Cardiac fibroblast (primary cell): ENCODE measurements around the gene SF3B2.

Experiments used
- DNase-seq, 2 donors: peaks; one replicate each; pipeline versions ENCODE4 v3.0.0 to v3.0.0-alpha.2; 2010; ENCODE audit warnings: low read depth in 2 of 2
- H3K4me3 ChIP-seq, 2 donors: replicated peaks in 1 of 2; 1 replicate in 1 of 2; 2 replicates in 1 of 2; pipeline ENCODE4 v1.5.1; 2011; ENCODE audit warnings: low read depth in 2 of 2, low read length in 2 of 2, mild to moderate bottlenecking in 2 of 2, moderate library complexity in 1 of 2
- CTCF ChIP-seq: IDR thresholded peaks from one replicate; pipeline ENCODE4 v1.5.1; 2011; ENCODE audit warnings: low read depth, mild to moderate bottlenecking, low read length, inconsistent platforms

The SF3B2 gene

DNA sequence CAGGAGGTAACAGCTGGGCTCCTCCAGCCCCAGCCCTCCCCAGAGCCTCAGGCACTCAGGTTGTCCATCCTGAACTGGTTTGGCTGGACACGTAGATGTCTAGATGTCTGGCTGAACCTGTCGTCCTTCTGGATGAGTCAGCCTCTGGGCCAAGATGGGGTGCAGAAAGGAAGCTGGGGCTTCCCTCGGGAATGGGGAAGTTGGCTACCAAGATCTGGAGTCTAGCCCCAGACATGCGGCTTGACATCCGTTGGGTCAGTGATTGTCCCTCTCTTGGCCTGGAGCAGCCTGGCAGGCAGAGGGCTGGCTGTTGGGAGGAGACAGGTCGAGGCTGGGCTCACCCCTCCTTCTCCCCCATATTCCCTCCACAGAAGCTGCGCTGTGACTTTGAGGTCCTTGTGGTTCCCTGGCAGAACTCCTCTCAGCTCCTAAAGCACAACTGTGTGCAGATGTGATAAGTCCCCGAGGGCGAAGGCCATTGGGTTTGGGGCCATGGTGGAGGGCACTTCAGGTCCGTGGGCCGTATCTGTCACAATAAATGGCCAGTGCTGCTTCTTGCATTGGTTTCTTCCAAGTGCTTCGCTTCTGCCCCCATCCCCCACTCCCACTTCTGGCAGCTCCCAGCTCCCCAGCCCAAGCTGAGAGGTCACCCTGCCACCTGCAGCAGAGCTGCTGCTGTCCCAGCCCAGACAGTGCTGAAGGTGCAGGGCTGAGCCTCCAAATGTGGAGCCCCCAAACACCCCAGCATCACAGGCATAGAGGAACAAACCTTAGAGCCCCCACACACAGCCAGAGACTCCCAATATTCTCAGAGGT lies 39.0 kb upstream of the SF3B2 start:
- H3K4me3 ChIP-seq = no peak overlapping the region
- TF ChIP-seq CTCF = no peak
- no peak for DNase-seq

DNA sequence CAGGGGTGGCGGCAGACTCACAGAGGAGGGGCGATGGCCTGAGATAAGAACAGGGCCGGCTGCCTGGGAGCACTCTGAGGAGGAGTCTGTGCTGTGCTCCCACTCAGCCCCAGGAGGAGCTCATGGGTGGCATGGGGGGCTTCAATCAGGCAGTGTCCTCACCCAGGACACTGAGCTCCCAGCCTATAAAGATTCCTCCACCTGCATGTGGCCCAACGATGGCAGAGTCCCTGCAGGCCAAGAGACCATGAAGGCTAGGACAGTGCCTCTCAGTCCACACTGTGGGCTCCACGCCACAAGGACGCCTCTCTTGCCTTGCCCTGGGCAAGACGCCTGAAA lies 38.4 kb upstream of the SF3B2 start:
- no peak for DNase-seq
- no peak overlapping the region for H3K4me3 ChIP-seq
- TF ChIP-seq CTCF = no peak

- H3K4me3 ChIP-seq = no peak overlapping the region
- peak in 1 of 2 donors; percentile 14 for DNase-seq
- TF ChIP-seq CTCF = no peak
Observed at GRCh38 chr11:66014804-66015453, 37.2 kb upstream of the SF3B2 start.

DNA sequence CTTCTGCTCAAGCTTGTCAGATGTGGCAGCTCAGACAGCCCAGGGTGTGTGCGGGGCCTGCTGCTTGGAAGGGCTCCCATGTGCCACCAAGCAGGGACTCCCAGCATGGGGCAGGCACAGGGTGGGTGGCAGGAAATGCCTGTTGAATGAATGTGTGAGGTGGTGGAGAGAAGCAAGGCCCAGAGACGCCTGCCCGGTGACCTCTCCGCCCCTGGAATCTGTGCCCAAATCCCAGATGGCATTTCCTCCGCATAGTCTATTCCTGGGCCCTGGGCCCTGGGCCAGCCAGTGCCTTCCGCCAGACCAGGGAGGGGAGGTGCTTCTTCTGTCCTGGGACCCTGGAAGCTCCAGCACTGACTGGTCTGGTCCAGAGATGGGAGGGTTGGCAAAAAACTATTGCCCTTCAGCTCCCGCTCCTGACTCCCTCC lies 36.7 kb upstream of the SF3B2 start:
- TF ChIP-seq CTCF = no peak
- peak; percentile 23 to 72 for DNase-seq
- no peak overlapping the region for H3K4me3 ChIP-seq

DNA sequence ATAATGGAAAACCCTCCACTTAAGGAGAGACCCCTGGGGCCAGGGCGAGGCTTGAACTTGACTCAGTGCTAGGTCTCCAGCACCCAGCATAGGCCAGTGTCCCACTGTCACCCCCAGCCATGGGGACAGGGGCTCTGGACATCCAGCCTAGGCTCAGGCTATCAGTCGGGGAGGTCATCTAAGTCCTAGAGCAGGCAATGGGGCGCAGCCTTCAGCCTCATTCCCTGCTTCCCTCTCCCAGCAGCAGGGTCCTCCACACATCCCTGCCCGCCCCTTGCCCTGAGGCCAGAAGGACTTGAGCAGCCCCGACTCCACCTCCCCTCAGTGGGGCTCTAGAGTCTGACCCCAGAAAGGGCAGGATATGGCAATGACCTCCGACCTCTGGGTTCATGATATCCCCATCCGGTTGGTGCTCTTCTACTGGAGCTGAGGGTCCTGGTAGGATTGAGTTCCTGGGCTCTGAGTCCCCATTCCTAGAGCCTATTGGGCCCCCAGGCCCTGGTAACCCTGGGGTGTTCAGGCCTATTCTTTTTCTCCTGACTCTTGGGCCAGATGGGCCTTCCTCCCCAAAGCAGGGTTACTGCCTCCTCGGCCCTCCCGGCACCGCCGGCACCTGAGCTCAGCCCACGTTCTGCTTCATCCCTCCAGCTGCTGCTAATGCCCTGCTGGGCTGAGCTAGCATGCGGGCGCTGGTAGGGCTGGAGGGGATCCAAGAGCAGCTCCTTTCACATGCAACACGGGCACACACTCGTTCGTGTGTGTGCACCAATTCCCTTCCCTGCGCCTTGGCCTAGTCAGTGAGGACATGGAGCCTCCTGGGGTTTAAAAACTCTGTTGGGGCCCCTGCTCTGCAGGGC lies 36.0 kb upstream of the SF3B2 start:
- DNase-seq = no peak
- H3K4me3 ChIP-seq = no peak overlapping the region
- TF ChIP-seq CTCF = no peak

GRCh38 chr11:66016793-66017177 lies 35.4 kb upstream of the SF3B2 start:
- TF ChIP-seq CTCF = no peak
- DNase-seq = no peak
- no peak overlapping the region for H3K4me3 ChIP-seq
